Fibroblast of lung (primary cell): ENCODE measurements around the gene IRF5.

Source experiments
- CTCF ChIP-seq, 2 donors: IDR thresholded peaks in 1 of 2; conservative IDR thresholded peaks in 1 of 2; 1 replicate in 1 of 2; 2 replicates in 1 of 2; pipeline ENCODE4 v1.5.1; 2011 to 2012; ENCODE audit warnings: low read length in 2 of 2, control low read depth in 1 of 2, inconsistent platforms in 1 of 2, low read depth in 1 of 2, mild to moderate bottlenecking in 1 of 2
- EZH2 ChIP-seq: IDR thresholded peaks from 2 replicates; pipeline ENCODE4 v1.5.1; 2012; ENCODE audit warnings: low read length, control low read depth, mild to moderate bottlenecking; ENCODE audit errors: missing control alignments

DNA sequence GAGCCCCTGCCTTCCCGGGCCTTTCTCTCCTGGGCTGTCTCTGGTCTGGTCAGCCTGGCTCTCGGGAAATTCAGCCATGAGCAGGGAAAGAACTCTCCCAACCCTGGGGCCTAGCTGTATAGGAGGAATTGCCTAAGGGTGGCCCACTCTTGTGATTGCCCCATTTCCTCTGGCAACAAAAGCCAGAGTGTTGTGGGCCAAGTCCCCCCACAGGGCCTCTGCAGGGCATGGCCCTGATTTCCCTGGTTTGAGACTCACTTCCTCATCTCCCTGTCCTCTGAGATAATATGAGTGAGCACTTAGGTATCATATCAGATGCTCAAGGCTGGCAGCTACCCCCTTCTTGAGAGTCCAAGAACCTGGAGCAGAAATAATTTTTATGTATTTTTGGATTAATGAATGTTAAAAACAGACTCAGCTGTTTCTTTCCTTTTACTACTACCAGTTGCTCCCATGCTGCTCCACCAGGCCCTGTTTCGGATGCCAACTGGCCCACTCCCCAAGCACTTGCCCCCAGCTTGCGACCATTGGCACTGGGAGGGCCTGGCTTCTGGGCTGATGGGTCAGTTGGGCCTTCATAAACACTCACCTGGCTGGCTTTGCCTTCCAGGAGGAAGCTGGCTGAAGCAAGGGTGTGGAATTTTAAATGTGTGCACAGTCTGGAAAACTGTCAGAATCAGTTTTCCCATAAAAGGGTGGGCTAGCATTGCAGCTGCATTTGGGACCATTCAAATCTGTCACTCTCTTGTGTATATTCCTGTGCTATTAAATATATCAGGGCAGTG is 11.4 kb downstream of the IRF5 start:
- TF ChIP-seq EZH2: no peak
- no peak for TF ChIP-seq CTCF (conservative IDR thresholded peaks at IDR 0.05 in 1 of 2, IDR thresholded peaks at IDR 0.05 in 1 of 2; ENCODE audit: low read depth in 1 of 2, low read length in 2 of 2)
